T-helper 1 cell treated with Interleukin-12 subunit alpha and Interleukin-12 subunit beta and Interleukin-4 antibody, amounts not matched to agents 30 ng/mL and 1 ng/mL, for 36 hours (primary cell): ENCODE results near the gene IMPG2. TPM values are rescaled to one million over a fixed set of nuclear protein-coding genes. Genes with fewer than 3 reads are reported as not detected.
"Not testable (repeated sequence)": the region's sequence is repeated elsewhere in the genome, so short reads cannot be mapped to it uniquely, and the experiment has no call there.

Source experiments
- intact Hi-C: fragments of 100-400 bp; cut with micrococcal nuclease; formaldehyde crosslinking; loops from one replicate; pipeline ENCODE4 v1.15.1; 2024
- total RNA-seq: library from RNA; stranded (reverse); gene quantifications from 2 replicates; pipeline ENCODE4 v1.2.3, GENCODE V29; 2022

IMPG2 gene
- total RNA-seq: 0.51 and 0.54 TPM in 2 replicates

DNA sequence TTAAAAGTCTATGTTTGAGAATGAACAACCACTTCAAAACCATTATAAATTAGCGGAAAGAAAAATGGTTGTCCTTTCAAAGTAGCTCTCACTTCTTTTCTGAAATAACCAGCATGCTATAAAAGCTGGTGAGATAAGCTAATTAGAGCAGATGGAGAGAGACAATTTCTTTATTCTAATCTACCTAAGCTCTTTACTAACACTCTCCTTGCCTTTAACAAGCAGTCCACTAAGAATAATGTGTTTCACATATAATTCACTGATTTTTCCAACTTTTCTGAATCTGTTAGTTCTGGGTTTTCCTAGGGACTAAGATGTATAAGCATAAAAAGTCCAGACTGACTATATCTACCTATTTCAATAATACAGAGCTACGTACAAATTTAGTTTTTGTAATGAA lies at the start of gene IMPG2:
IMPG2 (minus strand) TSS at position 101 of the 400 bp plus-strand sequence. CDS start 203 bp downstream, outside the sequence.
- intact Hi-C loops: no loop called here

DNA sequence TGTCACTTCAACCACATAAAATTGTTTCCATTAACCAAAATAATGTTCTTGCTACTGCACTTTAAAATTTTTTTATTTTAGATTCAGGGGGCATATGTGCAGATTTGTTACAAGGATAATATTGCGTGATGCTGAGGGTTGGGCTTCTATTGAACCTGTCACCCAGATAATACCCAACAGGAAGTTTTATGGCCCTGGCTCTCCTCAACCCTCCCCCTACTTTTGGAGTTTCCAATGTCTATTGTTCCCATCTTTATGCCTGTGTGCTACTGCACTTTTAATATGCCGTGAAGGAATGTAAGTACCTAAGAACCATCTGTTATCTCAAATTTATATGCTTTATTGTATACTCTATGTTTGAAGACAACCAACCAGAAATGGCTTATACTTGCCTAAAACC lies 42.0 kb upstream of the IMPG2 start:
- intact Hi-C loops: no loop called here

DNA sequence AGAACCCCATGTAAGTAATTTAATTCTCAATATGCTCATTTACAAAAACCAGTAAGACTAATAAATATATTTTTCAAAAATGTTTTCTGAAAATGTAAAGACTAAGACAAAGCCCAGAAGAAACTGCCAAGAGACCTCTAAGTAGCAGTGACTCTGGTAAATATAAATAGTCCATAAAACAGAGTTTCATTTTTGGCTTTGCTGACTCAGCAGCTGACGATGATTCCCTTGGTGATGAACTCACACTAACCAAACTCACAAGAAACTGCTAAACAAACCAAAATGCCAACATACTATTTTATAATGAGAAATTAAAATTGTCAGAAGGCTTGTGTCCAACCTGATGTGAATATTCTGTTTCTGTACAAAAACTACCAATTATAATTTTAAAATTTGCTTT lies 31.5 kb upstream of the IMPG2 start:
- intact Hi-C loops: no loop called here

DNA sequence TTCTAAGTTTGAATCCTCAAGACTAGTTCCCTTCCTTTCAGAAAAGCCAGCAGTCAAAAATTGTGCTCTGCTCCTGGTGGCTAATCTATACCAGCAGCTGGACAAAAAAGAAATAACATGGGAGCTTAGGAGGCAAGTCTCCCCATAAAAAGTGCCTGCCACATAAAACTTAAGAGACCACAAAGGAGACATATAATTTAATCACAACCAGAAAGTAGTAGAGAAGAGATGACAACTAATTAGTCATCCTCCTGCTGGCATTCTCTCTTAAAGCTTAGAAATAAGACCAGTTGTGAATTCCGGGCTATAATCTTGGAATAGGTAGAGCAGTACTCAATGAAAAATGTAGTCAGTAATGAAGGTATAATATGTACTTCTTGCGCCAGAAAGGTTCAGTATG lies 20.2 kb upstream of the IMPG2 start:
- intact Hi-C loops: no loop called here

DNA sequence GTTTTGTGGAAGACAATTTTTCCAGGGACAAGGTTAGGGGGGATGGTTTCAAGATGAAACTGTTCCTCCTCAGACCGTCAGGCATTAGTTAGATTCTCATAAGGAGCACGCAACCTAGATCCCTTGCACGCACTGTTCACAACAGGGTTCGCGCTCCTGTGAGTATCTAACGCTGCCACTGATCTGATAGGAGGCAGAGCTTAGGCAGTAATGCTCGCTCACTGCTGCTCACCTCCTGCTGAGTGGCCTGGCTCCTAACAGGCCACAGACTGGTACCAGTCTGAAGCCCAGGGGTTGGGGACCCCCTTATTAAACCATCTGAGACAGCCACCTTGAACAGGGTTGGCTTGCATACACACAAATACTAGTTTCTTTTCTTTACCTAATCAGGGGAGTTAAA lies 13.5 kb upstream of the IMPG2 start:
- intact Hi-C loops: no loop called here

GRCh38 chr3:101329016-101329673 lies 8.8 kb upstream of the IMPG2 start:
- intact Hi-C loops: no loop called here

DNA sequence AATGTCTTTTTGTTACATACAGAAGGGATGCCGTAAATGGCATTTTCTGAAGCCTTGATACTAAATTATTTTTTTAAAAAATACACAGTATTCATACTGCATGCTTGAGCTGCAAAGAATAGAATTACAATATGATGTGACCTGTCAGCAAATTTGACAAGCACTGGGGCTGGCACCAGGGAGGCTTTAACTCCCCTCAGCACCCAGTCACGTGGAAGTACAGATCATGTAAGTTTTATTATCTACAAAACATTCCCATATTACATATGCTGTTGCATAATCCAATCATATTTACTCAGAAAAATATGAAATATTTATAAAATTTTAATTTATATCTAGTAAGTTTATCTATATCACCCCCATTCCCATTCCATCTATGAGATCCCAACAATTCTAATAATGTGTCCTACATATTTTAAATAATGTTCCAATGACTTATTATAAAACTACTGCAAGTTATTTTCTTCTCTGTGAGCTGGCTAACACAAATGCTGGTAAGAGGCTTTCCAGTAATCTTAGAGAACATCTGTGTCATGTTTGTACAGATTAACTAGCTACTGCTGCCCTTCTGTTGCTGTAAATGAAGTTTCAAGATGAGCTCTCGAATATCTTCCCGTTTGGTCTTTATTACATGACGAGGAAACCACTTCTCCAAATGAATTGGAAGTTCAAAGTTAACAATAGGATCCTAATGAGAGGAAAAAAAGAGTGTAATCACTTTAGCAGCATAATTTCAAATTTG lies 5.2 kb upstream of the IMPG2 start:
- intact Hi-C loops: no loop called here

- intact Hi-C loops: no loop called here
Observed at GRCh38 chr3:101319531-101319930, 844 bp downstream of the IMPG2 start.

DNA sequence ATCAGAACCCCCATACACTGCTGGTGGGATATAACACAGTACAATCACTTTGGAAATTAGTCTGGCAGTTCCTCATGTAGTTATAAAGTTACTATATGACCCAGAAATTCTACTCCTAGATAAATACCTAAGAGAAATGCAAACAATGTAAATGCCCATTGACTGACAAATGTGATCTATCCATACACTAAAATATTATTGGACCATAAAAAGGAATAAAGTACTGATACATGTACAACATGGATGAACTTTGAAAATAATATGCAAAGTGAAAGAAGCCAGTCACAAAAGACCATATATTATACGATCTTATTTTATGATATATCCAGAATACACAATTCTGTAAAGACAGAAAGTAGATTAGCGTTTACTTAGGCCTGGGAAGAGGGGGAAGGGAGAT lies 7.8 kb downstream of the IMPG2 start:
- intact Hi-C loops: no loop called here

- intact Hi-C loops: no loop called here
Observed at GRCh38 chr3:101311676-101312075, 8.7 kb downstream of the IMPG2 start.

- intact Hi-C loops: no loop called here
Observed at GRCh38 chr3:101310978-101311375, 9.4 kb downstream of the IMPG2 start.

DNA sequence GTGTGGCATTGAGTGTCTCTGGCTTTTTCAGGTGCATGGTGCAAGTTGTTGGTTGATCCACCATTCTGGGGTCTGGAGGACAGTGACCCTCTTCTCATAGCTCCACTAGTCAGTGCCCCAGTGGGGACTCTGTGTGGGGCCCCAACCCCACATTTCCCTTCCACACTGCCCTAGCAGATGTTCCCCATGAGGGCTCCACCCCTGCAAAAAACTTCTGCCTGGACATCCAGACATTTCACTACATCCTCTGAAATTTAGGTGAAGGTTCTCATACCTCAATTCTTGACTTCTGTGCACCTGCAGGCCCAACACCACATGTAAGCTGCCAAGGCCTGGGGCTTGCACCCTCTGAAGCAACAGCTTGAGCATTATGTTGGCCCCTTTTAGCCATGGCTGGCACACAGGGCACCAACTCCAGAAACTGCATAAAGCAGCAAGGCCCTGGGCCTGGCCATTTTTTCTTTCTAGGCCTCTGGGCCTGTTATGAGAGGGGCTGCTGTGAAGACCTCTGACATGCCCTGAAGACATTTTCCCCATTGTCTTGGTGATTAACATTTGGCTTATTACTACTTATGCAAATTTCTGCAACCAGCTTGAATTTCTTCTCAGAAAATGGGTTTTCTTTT lies 12.1 kb downstream of the IMPG2 start:
- intact Hi-C loops: not testable (repeated sequence)

- intact Hi-C loops: no loop called here
Observed at GRCh38 chr3:101303836-101304235, 16.5 kb downstream of the IMPG2 start.

DNA sequence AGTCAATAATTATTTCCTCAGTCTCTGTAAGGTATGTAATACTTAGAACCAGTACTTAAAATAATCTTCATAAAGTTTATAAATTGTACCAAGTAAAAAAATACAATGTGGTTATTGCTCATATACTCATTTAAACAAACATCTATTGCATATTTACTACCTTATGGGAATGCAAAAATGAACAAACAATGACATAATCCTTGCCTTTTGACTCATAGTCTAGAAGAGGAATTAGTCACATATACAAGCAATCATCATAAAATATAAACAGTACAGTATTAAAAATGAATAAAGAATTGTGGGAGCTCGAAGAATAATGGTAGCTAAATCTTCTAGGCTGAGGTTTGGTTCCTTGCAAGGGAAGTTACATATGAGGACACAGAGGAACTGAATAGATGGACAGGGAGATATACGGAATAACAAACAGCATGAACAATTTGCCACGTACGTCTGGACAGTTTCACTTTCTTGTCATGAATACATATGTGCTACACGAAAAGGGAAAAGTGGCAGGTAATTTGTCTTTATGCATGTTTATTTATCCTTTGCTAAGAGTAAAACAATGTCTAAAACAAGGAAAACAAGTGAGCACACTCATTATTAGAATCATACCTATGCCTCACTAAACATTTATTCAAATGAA lies 17.2 kb downstream of the IMPG2 start:
- intact Hi-C loops: no loop called here

DNA sequence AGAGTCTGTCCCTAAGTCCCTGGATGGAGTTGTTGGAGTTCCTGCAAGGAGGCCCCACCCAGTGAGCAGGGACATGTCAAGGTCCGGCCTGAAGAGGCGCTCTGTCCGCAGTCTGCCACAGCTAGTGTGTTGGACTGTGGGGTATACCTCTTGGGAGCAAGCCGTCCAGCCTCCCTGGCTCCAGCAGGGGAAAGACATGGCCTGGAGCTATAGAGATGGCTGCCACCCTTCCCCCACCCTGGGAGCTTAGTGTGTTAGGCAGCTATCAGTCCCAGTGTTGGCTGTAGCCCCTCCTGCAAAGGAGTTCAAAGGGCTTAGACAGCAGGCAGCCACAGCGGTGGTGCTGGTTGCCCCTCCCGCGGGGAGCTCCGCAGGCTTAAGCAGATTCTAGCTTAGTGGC lies 20.3 kb downstream of the IMPG2 start:
- intact Hi-C loops: no loop called here

GRCh38 chr3:101292027-101292426 lies 28.3 kb downstream of the IMPG2 start:
- intact Hi-C loops: no loop called here

DNA sequence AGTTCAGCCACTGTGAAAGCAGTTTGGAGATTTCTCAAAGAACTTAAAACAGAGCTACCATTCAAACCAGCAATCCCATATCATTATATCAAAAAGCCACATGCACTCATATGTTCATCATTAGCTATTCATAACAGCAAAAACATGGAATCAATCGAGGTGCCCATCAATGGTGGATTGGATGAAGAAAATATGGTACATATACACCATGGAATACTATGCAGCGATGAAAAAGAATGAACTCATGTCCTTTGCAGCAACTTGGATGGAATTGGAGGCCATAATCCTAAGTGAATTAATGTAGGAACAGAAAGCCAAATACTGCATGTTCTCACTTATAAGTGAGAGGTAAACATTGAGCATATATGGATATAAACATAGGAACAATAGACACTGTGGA lies 32.1 kb downstream of the IMPG2 start:
- intact Hi-C loops: no loop called here

DNA sequence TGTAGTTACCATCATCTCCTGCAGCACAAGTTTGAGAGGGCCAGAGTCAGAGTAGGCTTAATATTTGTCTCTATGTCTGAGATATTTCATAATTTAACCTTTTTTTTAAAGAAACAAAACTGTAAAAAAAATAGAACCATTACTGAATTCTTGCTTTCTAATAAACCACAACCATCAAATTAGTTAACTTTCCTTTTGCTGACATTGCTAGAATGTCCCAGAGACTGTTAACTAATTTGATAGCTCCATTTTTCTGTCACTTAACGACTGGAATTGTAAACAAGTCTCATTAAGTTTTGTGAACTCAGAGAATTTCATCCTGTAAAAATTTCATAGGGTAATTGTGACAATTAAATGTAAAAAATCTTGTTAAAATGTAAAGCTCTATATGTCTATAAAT lies 35.6 kb downstream of the IMPG2 start:
- intact Hi-C loops: no loop called here

DNA sequence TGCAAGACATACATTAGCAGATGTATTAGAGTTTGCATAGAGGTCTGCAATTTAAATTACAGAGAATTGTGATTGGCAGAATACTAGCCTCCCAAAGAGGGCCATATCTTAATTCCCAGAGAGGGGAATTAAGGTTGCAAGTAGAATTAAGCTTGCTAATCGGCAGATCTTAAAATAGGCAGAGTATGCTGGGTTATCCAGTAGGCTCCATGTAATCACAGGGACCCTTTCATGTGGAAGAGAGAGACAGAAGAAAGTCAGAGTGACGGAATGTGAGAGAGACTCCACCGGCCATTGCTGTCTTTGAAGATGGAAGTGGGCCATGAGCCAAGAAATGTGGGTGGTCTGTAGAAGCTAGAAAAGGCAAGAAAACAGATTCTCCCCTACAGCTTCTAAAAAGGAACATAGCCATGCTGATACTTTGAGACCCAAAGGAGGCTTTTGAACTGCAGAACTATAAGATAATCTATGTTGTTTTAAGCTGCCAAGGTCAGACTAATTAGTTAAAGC lies 38.8 kb downstream of the IMPG2 start:
- intact Hi-C loops: no loop called here

DNA sequence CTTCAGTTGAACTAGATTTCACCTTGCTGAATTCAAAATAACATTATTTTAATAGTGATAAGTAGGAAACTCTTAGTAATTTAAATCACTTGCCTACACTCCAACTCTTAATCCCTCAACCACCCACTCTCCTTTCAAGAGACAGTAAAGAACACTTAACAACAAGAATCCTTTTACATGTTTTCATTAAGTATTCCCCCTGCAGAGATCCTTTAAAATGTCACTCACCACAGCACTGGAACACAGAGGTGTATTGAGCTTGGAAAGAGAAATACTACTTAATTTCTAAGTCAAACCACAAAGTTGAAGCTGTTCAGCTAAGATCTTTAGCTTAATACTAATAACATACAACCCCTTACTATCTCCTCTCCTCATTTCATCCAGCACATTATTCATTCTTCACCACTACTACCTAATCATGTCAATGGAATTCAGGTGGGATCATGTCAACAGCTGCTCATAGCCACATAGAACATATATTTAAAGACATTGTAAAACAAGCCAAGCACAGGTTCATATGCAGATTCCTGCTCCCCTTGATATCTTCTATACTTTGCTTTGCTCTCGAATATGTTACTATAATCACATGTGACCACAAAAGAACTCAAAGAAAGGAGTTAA lies 40.5 kb downstream of the IMPG2 start:
- intact Hi-C loops: no loop called here

DNA sequence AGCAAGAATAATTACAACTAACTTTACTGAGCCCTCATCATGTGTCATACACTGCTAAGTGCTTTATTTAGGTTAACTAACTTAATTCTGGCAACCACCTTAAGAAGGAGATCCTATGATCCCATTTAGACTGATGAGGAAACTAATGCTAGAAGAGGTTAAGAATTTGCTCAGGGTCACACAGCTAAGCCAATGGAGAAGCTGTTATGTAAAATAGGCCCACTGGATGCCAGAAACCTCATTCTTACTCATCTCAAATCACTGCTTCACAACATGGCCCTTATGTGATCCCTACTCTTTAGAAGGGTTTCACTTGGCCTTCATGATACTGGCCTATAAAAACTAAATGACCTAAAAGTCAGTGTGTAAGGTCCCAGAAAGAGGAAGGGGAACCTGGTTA lies 41.2 kb downstream of the IMPG2 start:
- intact Hi-C loops: no loop called here
